Fibroblast of upper back skin (primary cell): ENCODE measurements around the gene PTGIR.

Experiments
- DNase-seq: peaks from one replicate; pipeline ENCODE4 v3.0.0-alpha.2; 2013

Gene PTGIR

DNA sequence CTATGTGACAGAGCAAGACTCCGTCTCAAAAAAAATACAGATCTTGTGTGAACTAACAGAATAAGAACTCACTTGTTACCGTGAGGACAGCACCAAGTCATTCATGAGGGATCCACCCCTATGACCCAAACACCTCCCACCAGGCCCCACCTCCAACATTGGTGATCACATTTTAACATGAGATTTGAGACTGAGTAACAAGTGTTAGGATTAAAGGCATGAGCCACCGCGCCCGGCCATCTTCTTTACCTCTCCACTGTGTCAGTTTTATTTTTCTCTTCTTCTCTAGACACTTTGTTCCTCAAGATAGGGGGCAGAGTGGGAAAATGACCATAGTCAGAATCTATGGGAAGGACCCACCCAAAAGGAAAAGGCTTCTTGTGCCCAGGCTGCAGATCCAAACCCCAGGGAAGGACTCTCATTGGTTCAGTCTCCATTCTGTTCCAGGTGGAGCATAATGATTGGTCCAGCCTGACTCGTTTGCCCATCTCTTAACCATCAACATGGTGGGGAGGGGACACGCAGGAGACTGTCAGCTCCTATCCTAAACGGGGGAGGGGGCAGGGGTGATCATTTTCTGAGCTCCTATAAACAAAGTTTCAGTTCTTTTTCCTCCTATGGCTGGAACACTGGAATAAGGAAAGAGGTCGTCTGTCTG lies 25.0 kb downstream of the PTGIR start:
- no peak for DNase-seq

DNA sequence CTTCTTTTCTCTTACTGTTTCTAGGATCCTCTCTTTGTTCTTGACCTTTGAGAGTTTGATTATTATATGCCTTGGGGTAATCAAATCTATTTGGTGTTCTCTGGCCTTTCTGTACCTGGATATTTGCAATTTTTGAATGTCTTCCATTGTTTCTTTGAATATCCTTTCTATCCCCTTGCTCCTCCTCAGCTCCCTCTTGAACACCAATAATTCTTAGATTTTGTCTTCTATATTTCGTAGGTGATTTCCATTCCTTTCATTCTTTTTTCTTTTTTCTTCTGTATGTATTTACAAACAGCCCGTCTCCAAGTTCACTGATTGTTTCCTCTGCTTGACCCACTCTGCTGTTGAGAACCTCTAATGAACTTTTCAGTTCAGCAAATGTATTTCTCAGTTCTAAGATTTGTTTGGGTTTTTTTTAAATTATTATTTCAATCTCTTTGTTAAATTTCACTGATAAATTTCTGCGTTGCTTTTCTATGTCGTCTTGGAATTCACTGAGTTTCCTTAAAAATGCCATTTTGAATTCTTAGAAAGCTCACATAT lies 26.4 kb downstream of the PTGIR start:
- no peak for DNase-seq

DNA sequence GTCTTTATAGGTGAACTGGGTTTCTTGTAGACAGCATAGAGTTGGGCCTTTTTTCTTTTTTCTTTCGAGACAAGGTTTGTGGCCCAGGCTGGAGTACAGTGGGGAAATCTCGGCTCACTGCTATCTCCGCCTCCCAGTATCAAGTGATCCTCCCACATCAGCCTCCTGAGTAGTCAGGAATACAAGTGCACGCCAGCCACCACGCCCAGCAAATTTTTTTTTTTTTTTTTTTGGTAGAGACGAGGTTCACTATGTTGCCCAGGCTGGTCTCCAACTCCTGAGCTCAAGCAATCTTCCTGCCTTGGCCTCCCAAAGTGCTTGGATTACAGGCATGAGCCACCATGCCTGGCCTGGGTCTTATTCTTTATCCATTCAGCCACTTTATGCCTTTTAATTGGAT lies 28.9 kb downstream of the PTGIR start:
- no peak for DNase-seq

DNA sequence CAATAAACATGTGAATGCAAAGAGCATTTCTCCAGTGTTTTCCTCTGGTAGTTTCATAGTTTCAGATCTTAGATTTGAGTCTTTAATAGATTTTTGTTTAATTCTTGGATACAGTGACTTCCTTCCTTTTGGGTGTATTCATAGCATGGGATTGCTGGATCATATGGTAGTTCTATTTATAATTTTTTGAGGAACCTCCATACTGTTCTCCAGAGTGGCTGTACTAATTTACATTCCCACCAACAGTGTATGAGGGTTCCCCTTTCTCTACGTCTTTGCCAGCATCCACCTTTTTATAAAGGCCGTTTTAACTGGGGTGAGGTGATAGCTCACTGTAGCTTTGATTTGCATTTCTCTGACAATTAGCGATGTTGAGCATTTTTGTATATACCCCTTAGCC lies 33.0 kb downstream of the PTGIR start:
- no peak for DNase-seq

DNA sequence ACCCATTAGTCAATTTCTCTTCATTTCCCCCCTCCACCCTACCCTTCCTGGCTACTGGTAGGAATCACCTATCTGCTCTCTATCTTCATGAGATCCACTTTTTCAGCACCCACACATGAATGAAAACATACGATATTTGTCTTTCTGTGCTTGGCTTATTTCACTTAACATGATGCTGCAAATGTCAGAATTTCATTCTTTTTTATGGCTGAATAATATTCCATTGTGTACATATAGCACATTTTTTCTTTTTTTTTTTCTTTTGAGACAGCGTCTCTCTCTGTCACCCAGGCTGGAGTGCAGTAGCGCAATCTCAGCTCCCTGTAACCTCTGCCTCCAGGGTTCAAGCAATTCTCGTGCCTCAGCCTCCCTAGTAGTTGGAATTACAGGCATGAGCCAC lies 33.6 kb downstream of the PTGIR start:
- DNase-seq = no peak

- no peak for DNase-seq
Measured at GRCh38 chr19:46587861-46588260, 37.0 kb downstream of the PTGIR start.

DNA sequence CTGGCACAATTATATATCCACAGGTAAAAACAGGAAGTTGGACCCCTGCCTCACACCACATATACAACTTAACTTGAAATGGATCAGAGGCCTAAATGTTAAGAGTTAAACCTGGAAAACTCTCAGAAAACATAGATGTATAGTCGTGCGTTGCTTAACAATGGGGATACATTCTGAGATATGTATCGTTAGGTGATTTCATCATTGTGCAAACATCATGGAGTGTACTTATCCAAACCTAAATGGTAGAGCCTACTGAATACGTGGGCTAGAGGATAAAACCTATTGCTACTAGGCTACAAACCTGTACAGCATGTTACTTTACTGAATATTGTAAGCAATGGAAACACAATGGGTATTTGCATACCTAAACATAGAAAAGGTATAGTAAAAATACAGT lies 38.6 kb downstream of the PTGIR start:
- no peak for DNase-seq

DNA sequence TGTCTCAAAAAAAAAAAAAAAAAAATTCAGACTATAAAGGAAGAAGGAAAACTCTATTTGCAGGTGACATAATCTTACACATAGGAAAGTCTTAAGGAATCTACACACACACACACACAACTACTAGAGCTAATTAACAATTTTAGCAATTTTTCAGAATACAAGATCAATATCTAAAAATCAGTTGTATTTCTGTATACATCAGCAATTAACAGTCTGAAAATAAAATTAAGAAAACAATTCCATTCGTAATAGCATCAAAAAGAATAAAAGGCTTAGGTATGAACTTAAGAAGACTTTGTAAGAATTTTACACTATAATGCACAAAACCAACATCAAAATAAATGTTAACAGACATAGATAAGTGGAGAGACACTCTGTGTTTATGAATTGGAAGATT lies 39.4 kb downstream of the PTGIR start:
- DNase-seq = no peak

DNA sequence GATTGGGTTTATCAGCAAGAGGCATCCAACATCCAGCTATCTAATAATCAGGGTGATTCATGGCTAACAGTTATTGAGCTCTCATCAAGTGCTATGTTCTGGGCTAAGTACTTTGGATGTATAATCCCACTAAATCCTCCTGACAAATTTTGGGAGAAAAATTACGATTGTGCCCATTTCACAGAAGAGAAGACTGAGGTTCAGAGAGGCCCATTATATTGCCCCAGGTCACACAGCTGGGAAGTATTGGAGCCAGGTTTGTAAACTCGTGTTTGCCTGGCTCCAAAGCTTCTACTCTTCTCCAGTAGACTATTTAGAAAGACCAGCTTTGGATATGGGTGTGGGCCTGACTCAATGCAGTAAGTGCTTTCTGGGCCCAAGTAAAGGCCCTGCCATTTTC lies 44.6 kb downstream of the PTGIR start:
- no peak for DNase-seq

DNA sequence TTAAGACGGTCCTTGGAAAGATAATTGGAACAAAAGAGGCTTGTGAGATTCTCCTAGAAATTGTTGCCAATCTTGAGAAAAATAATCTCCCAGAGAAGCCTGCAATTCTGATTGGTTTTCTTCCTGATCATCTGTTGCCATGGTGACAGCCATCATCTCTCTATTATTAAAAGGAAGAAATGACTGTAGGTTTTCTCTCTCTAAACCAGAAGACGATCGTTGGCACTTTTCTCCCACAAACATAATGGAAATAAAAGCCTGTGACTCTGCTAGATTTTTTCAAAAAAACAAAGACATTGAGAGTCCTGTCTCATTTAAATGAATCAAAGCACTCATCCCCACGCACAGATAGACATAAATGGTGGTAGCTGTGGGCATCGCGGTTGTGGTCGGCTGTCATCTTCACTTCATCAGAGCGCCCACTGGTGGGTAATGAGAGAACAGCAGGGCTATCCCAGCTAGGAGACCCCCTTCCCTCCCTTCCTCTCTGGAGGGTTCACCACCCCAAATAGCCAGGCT lies 45.5 kb downstream of the PTGIR start:
- DNase-seq = no peak

DNA sequence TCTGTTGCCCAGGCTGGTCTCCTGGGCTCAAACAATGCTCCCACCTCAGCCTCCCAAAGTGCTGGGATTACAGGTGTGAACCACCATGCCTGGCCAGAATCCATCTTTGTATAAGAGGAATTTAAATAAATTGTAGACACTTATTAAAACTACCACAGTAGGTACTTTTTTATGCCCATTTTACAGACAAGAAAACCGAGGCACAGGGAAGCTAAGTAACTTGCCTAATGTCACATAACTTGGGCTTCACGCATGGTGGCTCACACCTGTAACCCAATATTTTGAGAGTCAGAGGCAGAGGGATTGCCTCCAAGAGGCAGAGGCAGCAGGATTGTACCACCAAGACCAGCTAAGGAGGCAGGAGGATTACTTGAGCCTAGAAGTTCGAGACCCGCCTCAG lies 46.4 kb downstream of the PTGIR start:
- no peak for DNase-seq

- DNase-seq = peak; percentile 39
Measured at GRCh38 chr19:46574533-46574932, 50.4 kb downstream of the PTGIR start.

DNA sequence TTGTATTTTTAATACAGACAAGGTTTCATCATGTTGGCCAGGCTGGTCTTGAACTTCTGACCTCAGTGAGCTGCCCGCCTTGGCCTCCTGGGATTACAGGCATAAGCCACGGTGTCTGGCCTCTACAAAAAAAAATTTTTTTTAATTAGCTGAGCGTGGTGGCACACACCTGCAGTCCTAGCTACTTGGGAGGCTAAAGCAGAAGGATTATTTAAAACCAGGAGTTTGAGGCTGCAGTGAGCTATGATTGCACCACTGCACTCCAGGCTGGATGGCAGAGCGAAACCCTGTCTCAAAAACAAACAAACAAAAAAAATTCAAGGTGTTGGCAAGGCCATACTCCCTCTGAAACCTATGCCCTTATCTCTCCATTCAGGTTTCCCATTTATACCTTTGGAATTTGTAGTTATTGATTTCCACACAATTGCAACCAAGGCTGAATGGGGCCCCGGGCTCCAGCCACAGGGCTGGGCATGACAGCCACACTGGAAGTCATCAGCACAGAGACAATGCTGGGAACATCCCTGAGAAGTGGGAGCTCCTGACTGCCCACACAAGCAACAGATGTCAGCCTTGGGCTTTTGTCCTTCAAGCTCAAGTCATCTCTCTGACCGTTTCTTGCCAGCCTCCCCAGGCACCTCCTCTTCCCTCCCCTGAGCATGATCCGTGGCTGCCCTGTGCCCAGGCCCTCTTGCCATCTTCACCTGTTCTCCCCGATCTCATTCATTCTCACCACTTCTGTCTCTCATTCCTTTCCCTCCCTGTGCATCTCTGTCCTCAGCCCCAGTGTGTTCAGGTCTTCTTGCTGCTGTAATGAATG lies 51.0 kb downstream of the PTGIR start:
- DNase-seq = no peak

GRCh38 chr19:46571495-46571894 lies 53.4 kb downstream of the PTGIR start:
- DNase-seq = peak; percentile 5
